K562 (cell line): ENCODE data around the gene KDM4C. TPM values are rescaled to one million over a fixed set of nuclear protein-coding genes. Genes with fewer than 3 reads are reported as not detected.
"Not testable (repeated sequence)": the region's sequence is repeated elsewhere in the genome, so short reads cannot be mapped to it uniquely, and the experiment has no call there.

Experiments used
- ATAC-seq: fragments of 200-7000 bp; cut with Tn5 transposase; 3 replicates; pipeline ENCODE4 v1.9.1; 2020; ENCODE audit warnings: moderate library complexity
- BruUV-seq: library from RNA; stranded (reverse); fragments of 400-500 nt; replicated peaks from 2 replicates; lab custom pipeline; 2021; lab: Mats Ljungman, UMichigan
- CTCF ChIA-PET: fragments of 300-600 bp; formaldehyde crosslinking; extraction: SDS; loops from one replicate; lab custom pipeline; 2021; ENCODE audit warnings: low intra/inter-chr PET ratio; lab: Yijun Ruan, JAX
- POLR2A ChIA-PET: fragments of 300-600, 350-650 bp; sonication (Branson Sonifier 250); formaldehyde crosslinking; extraction: SDS; loops from one replicate; lab custom pipeline; 2021; ENCODE audit warnings: antibody characterized with exemption, inconsistent platforms; lab: Yijun Ruan, JAX
- DNase-seq, 4 experiments: peaks; one replicate each; pipeline versions ENCODE4 v3.0.0 to v3.0.0-alpha.2; 2011 to 2018; ENCODE audit warnings: low spot score in 3 of 4, mixed read lengths in 3 of 4; ENCODE audit errors: extremely low read depth in 1 of 4
- FAIRE-seq: peaks from 2 replicates; lab custom pipeline; 2011; peaks lifted over from hg19 to GRCh38; lab: Jason Lieb, UNC
- H2AFZ ChIP-seq: 2 replicates; pipeline ENCODE4 v1.6.0; 2011; ENCODE audit warnings: low read depth, low read length, control low read depth, inconsistent platforms
- H3K27ac ChIP-seq: fragments of 200-600 bp; 3 replicates; pipeline ENCODE4 v1.8.0; 2011; ENCODE audit warnings: low read depth, mild to moderate bottlenecking, control low read depth, inconsistent platforms, low read length, moderate library complexity, mixed read lengths; ENCODE audit errors: extremely low read depth
- H3K27me3 ChIP-seq, 2 experiments: fragments of 300-600 bp in 1 of 2; 2 replicates in 1 of 2; 3 replicates in 1 of 2; pipeline versions ENCODE4 v1.6.0 to v1.8.0; 2011; ENCODE audit warnings: inconsistent platforms in 2 of 2, low read length in 2 of 2, mild to moderate bottlenecking in 1 of 2, mixed read lengths in 1 of 2, moderate library complexity in 1 of 2; ENCODE audit not compliant: control insufficient read depth in 2 of 2, insufficient read depth in 2 of 2
- H3K36me3 ChIP-seq: fragments of 300-600 bp; 3 replicates; pipeline ENCODE4 v1.8.0; 2011; ENCODE audit warnings: mild to moderate bottlenecking, low read length, inconsistent platforms; ENCODE audit not compliant: control insufficient read depth, insufficient read depth
- H3K4me1 ChIP-seq, 2 experiments: fragments of 200-600 bp in 1 of 2; replicated peaks in 1 of 2; 2 replicates in 1 of 2; 3 replicates in 1 of 2; pipeline versions ENCODE4 v1.5.1 to v1.8.0; 2011; ENCODE audit warnings: inconsistent platforms in 2 of 2, low read length in 2 of 2, mild to moderate bottlenecking in 1 of 2, mixed read lengths in 1 of 2, moderate library complexity in 1 of 2; ENCODE audit not compliant: control insufficient read depth in 2 of 2, insufficient read depth in 2 of 2
- H3K4me2 ChIP-seq: 2 replicates; pipeline ENCODE4 v1.6.1; 2011; ENCODE audit warnings: low read length, control low read depth, inconsistent platforms, mixed read lengths; ENCODE audit not compliant: insufficient read depth
- H3K4me3 ChIP-seq: fragments of 200-600 bp; sonication (generic), shearing (Covaris generic); 2 replicates; pipeline ENCODE4 v1.5.1; 2016; ENCODE audit warnings: control low read depth, inconsistent platforms
- H3K79me2 ChIP-seq: fragments of 200-600 bp; 3 replicates; pipeline ENCODE4 v1.8.0; 2011; ENCODE audit warnings: low read length, inconsistent platforms; ENCODE audit not compliant: control insufficient read depth, insufficient read depth
- H3K9ac ChIP-seq, 2 experiments: 2 replicates each; pipeline versions ENCODE4 v1.6.0 to v1.6.1; 2011; ENCODE audit warnings: low read depth in 2 of 2, low read length in 2 of 2, control low read depth in 1 of 2, inconsistent platforms in 1 of 2, mild to moderate bottlenecking in 1 of 2, mixed read lengths in 1 of 2; ENCODE audit not compliant: insufficient read depth in 1 of 2
- H3K9me1 ChIP-seq: one replicate; pipeline ENCODE4 v1.6.0; 2011; ENCODE audit warnings: inconsistent platforms, mild to moderate bottlenecking, low read length, moderate library complexity; ENCODE audit not compliant: control insufficient read depth, insufficient read depth
- H3K9me3 ChIP-seq: replicated peaks from 2 replicates; pipeline ENCODE4 v1.5.1; 2011; ENCODE audit warnings: low read depth, low read length, inconsistent platforms; ENCODE audit not compliant: control insufficient read depth, insufficient read depth
- H4K20me1 ChIP-seq: replicated peaks from 2 replicates; pipeline ENCODE4 v1.6.1; 2011; ENCODE audit warnings: low read length, inconsistent platforms, mixed read lengths; ENCODE audit not compliant: control insufficient read depth, insufficient read depth
- C11orf30 ChIP-seq: fragments of 450-650 bp; IDR thresholded peaks from 2 replicates; pipeline ENCODE4 v1.6.1; 2016; ENCODE audit warnings: low read depth, mild to moderate bottlenecking
- ZNF316 ChIP-seq: fragments of 450-650 bp; IDR thresholded peaks from 2 replicates; pipeline ENCODE4 v1.6.1; 2016
- ZNF384 ChIP-seq: IDR thresholded peaks from 2 replicates; pipeline ENCODE4 v1.6.1; 2012; ENCODE audit warnings: low read depth, low read length, improper control_type of control experiment
- WGBS: fragments of 100-300 bp; shearing (Covaris generic); methylation state at CpG from one replicate; pipeline ENCODE4 v1.1.6; 2016; ENCODE audit warnings: low coverage, mixed read lengths; ENCODE audit not compliant: insufficient coverage; ENCODE audit errors: missing lambda C conversion rate; 5-methylcytosine and 5-hydroxymethylcytosine counted together
- in situ Hi-C: fragments of 300-500 bp; cut with MboI; formaldehyde crosslinking; loops from 4 replicates; pipeline ENCODE4 v1.15.0; 2018; ENCODE audit warnings: inconsistent platforms, mixed read lengths
- intact Hi-C: fragments of 100-400 bp; cut with micrococcal nuclease; formaldehyde crosslinking; loops from 2 replicates; pipeline ENCODE4 v1.14.2; 2022
- polyA plus RNA-seq, 8 experiments: library from polyadenylated mRNA; depleted of rRNA in 4 of 8; stranded (reverse) in 5 of 8; unstranded in 3 of 8; fragments of >200 nt; fragmentation: Nextera tagmentation in 2 of 8; fragmentation: Illumina TruSeq in 1 of 8; extraction: Ambion mirVana in 2 of 8; extraction: Trizol in 1 of 8; gene quantifications; 2 replicates each; pipeline versions ENCODE4 v1.2.1 to v1.2.3, GENCODE V29; 2011 to 2014; ENCODE audit warnings: inconsistent platforms in 1 of 8, missing spikeins in 1 of 8
- total RNA-seq, 7 experiments: library from RNA; depleted of rRNA in 6 of 7; stranded (reverse); fragments of >200 nt in 6 of 7; fragmentation: Illumina TruSeq in 2 of 7; extraction: Trizol in 2 of 7; gene quantifications; 2 replicates each; pipeline versions ENCODE4 v1.2.1 to v1.2.3, GENCODE V29; 2011 to 2021; ENCODE audit warnings: low replicate concordance in 1 of 7
- TF ChIP-seq, protein P1 (sequence below): fragments of 450-650 bp; formaldehyde crosslinking; IDR thresholded peaks from 2 replicates; pipeline ENCODE4 v1.4.0; 2020; ENCODE audit warnings: mild to moderate bottlenecking
- TF ChIP-seq, protein P2 (sequence below), 2 experiments: fragments of 450-650 bp in 1 of 2; sonication (generic) in 1 of 2; formaldehyde crosslinking; conservative IDR thresholded peaks; 2 replicates each; pipeline versions ENCODE4 v1.4.0 to v1.8.1; 2020 to 2022; ENCODE audit warnings: mild to moderate bottlenecking in 1 of 2, missing genetic modification reagents in 1 of 2

The KDM4C gene
- total and polyA plus RNA-seq, 9 of the 15 experiments (the other 6 are each of a cell fraction or from before 2014, with no cell fraction given): 5.4 to 17.0 (median 12.6) TPM

DNA sequence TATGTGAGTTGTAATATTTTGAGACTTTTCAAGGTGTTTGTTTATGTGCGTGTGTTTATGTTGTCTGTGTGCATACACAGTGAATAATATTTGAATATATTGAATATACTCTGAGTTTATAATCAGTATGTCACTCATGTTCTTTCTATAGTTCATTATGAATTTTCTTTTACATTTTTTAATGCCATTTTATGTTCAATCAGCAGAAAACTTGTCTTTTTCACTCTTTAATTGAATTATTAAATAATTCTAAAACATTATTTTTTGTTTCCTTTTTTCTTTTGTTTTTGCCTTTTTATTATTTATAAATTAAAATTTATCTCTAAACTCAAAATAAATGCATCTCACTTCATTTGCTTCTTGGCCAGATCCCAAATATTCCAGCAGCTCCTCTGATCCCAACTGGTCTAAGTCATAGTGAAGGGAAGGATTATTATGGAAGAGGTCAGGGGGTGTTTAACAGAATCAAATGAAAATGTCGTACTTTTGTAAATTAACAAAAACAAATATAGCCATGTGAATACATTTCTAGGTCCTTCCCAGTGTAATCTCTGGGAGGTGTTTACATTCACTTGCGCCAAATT, 188.9 kb downstream of the KDM4C start:
- Histone ChIP-seq H3K4me3 (no peak overlapping the region), H3K9ac (no peak overlapping the region), H3K79me2 (no peaks in the 10 kb centered on the region), H3K36me3 (no peaks in the 10 kb centered on the region), H2AFZ (no peak overlapping the region), H4K20me1 (no peaks in the 10 kb centered on the region), H3K9me1 (no peaks in the 10 kb centered on the region), H3K4me2 (no peak overlapping the region), H3K27me3 (no peaks in the 10 kb centered on the region), H3K9me3 (no peaks in the 10 kb centered on the region), H3K27ac (no peak overlapping the region), H3K4me1 (no peaks in the 10 kb centered on the region)
- WGBS: 76% methylated on average over 3 of the region's 3 CpGs
- ChIA-PET CTCF (no interaction called here), POLR2A (no interaction called here)
- FAIRE-seq (no peak), DNase-seq (no peak), ATAC-seq (no peak)
- no TSS peak for BruUV-seq
- intact Hi-C loops: no loop called here
- TF ChIP-seq C11orf30 (peak; percentile 61), ZNF384 (no peak), ZNF316 (peak; percentile 82)
- TF ChIP-seq, protein P1, sequence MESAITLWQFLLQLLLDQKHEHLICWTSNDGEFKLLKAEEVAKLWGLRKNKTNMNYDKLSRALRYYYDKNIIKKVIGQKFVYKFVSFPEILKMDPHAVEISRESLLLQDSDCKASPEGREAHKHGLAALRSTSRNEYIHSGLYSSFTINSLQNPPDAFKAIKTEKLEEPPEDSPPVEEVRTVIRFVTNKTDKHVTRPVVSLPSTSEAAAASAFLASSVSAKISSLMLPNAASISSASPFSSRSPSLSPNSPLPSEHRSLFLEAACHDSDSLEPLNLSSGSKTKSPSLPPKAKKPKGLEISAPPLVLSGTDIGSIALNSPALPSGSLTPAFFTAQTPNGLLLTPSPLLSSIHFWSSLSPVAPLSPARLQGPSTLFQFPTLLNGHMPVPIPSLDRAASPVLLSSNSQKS (CRISPR knock-in tag): no peak
- TF ChIP-seq, protein P2, sequence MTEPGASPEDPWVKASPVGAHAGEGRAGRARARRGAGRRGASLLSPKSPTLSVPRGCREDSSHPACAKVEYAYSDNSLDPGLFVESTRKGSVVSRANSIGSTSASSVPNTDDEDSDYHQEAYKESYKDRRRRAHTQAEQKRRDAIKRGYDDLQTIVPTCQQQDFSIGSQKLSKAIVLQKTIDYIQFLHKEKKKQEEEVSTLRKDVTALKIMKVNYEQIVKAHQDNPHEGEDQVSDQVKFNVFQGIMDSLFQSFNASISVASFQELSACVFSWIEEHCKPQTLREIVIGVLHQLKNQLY (CRISPR knock-in tag; conservative IDR thresholded peaks at IDR 0.05): no peak
- in situ Hi-C loops: no loop called here

DNA sequence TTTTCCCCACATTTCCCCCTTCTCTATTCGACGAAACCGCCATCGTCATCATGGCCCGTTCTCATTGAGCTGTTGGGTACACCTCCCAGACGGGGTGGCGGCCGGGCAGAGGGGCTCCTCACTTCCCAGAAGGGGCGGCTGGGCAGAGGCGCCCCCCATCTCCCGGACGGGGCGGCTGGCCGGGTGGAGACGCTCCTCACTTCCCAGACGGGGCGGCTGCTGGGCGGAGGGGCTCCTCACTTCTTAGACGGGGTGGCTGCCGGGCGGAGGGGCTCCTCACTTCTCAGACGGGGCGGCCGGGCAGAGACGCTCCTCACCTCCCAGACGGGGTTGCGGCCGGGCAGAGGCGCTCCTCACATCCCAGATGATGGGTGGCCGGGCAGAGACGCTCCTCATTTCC, 191.1 kb downstream of the KDM4C start:
- ATAC-seq, H3K27me3 ChIP-seq, H3K36me3 ChIP-seq, H3K4me3 ChIP-seq, CTCF ChIA-PET, H3K9me1 ChIP-seq, H2AFZ ChIP-seq, POLR2A ChIA-PET, H3K4me1 ChIP-seq, H3K27ac ChIP-seq, BruUV-seq, H3K4me2 ChIP-seq, H4K20me1 ChIP-seq, DNase-seq, H3K9ac ChIP-seq, in situ Hi-C loops, H3K9me3 ChIP-seq, intact Hi-C loops, H3K79me2 ChIP-seq, FAIRE-seq: not testable (repeated sequence)
- 83% methylated on average over 8 of the region's 31 CpGs for WGBS
